Measurements from ENCODE around the gene ADGRG4. TPM values are rescaled to one million over a fixed set of nuclear protein-coding genes. Genes with fewer than 3 reads are reported as not detected.
"Not testable (repeated sequence)": the region's sequence is repeated elsewhere in the genome, so short reads cannot be mapped to it uniquely, and the experiment has no call there.

The ADGRG4 gene, protein sequence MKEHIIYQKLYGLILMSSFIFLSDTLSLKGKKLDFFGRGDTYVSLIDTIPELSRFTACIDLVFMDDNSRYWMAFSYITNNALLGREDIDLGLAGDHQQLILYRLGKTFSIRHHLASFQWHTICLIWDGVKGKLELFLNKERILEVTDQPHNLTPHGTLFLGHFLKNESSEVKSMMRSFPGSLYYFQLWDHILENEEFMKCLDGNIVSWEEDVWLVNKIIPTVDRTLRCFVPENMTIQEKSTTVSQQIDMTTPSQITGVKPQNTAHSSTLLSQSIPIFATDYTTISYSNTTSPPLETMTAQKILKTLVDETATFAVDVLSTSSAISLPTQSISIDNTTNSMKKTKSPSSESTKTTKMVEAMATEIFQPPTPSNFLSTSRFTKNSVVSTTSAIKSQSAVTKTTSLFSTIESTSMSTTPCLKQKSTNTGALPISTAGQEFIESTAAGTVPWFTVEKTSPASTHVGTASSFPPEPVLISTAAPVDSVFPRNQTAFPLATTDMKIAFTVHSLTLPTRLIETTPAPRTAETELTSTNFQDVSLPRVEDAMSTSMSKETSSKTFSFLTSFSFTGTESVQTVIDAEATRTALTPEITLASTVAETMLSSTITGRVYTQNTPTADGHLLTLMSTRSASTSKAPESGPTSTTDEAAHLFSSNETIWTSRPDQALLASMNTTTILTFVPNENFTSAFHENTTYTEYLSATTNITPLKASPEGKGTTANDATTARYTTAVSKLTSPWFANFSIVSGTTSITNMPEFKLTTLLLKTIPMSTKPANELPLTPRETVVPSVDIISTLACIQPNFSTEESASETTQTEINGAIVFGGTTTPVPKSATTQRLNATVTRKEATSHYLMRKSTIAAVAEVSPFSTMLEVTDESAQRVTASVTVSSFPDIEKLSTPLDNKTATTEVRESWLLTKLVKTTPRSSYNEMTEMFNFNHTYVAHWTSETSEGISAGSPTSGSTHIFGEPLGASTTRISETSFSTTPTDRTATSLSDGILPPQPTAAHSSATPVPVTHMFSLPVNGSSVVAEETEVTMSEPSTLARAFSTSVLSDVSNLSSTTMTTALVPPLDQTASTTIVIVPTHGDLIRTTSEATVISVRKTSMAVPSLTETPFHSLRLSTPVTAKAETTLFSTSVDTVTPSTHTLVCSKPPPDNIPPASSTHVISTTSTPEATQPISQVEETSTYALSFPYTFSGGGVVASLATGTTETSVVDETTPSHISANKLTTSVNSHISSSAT (N-terminal part only)
- total RNA-seq = under 0.01 TPM
- 0.02 TPM for polyA plus RNA-seq
- long read RNA-seq, donor 1 = 0 reads
- long read RNA-seq, donor 2 = 0 reads
- long read RNA-seq, donor 3 = 0 reads
- long read RNA-seq, donor 4 = 0 reads
- long read RNA-seq, donor 5 = 0 reads
- long read RNA-seq, donor 6 = 0 reads
- long read RNA-seq, donor 7 = 0 reads
- long read RNA-seq, donor 8 = 0 reads
- long read RNA-seq, donor 9 = 0 reads
- long read RNA-seq, donor 10 = 0 reads

- not testable (repeated sequence) for H3K27ac ChIP-seq (ENCODE audit: low read depth in 1 of 2, low read length in 1 of 2); H3K36me3 ChIP-seq (ENCODE audit: control insufficient read depth in 2 of 2, insufficient read depth in 2 of 2, low read length in 1 of 2); DNase-seq (ENCODE audit: low read depth in 6 of 9, low spot score in 9 of 9); H3K4me3 ChIP-seq (ENCODE audit: low read length in 2 of 2); H3K9me3 ChIP-seq (ENCODE audit: control insufficient read depth in 2 of 2, insufficient read depth in 1 of 2, low read length in 1 of 2); H3K27me3 ChIP-seq (ENCODE audit: control insufficient read depth in 2 of 2, insufficient read depth in 1 of 2, low read length in 1 of 2); H3K4me1 ChIP-seq (ENCODE audit: control insufficient read depth in 2 of 2, insufficient read depth in 2 of 2, low read length in 2 of 2)
- 98% methylated on average over 4 of the region's 4 CpGs for WGBS
Observed at GRCh38 chrX:136300721-136301120, at the start of gene ADGRG4. Gene ADGRG4 (plus strand): TSS chrX:136300963. CDS start chrX:136308778, 7,815 bp downstream.

- Histone ChIP-seq H3K9me3 (ENCODE audit: control insufficient read depth in 2 of 2, insufficient read depth in 1 of 2, low read length in 1 of 2) (no peaks in the 10 kb centered on the region), H3K4me3 (ENCODE audit: low read length in 2 of 2) (peak within 1 kb of the TSS; percentile 53 to 70), H3K36me3 (ENCODE audit: control insufficient read depth in 2 of 2, insufficient read depth in 2 of 2, low read length in 1 of 2) (no peaks in the 10 kb centered on the region), H3K4me1 (ENCODE audit: control insufficient read depth in 2 of 2, insufficient read depth in 2 of 2, low read length in 2 of 2) (peaks cover 0 to 7% of the 10 kb centered on the region in 2 donors), H3K27me3 (ENCODE audit: control insufficient read depth in 2 of 2, insufficient read depth in 1 of 2, low read length in 1 of 2) (peaks cover 0 to 2% of the 10 kb centered on the region in 2 donors), H3K27ac (ENCODE audit: low read depth in 1 of 2, low read length in 1 of 2) (peak within 1 kb of the TSS in 1 of 2 donors; percentile 15)
- 2% methylated on average over 52 of the region's 73 CpGs for WGBS
- DNase-seq (ENCODE audit: low read depth in 6 of 9, low spot score in 9 of 9) = peak in 7 of 9 donors; percentile 26 to 75 (median 48)
Observed at GRCh38 chrX:136251041-136251991, 49.4 kb upstream of the ADGRG4 start, which contains the start of gene MAP7D3. Gene MAP7D3 (minus strand): TSS chrX:136251400. CDS start chrX:136251358, 42 bp downstream.

DNA sequence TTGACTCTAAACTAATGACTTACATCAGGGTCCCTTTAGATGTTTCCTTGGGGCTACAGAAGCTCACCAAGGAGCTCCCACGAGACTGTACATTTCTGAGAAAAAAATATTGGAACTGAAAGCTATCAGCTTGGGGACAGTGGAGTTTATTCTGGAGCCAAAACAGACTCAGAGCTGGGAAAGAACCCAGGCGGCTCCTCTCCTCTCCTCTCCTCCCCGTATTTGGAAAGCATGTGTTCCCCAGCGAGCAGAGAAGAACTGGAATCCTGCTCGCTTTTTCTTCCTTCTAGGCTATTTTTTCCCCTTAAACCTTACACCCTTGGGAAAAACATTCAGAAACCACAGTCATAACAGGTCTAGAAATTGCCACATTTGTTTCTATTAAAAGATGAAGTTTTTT, 45.2 kb upstream of the ADGRG4 start:
- WGBS = 92% methylated on average over 5 of the region's 5 CpGs
- peaks cover 0 to under 1% of the 10 kb centered on the region in 2 donors for H3K27me3 ChIP-seq (ENCODE audit: control insufficient read depth in 2 of 2, insufficient read depth in 1 of 2, low read length in 1 of 2)
- H3K27ac ChIP-seq (ENCODE audit: low read depth in 1 of 2, low read length in 1 of 2) = no peak overlapping the region
- DNase-seq (ENCODE audit: low read depth in 6 of 9, low spot score in 9 of 9) = no peak
- no peaks in the 10 kb centered on the region for H3K36me3 ChIP-seq (ENCODE audit: control insufficient read depth in 2 of 2, insufficient read depth in 2 of 2, low read length in 1 of 2)
- H3K9me3 ChIP-seq (ENCODE audit: control insufficient read depth in 2 of 2, insufficient read depth in 1 of 2, low read length in 1 of 2) = no peaks in the 10 kb centered on the region
- no peak overlapping the region for H3K4me3 ChIP-seq (ENCODE audit: low read length in 2 of 2)
- peaks cover 0 to 3% of the 10 kb centered on the region in 2 donors for H3K4me1 ChIP-seq (ENCODE audit: control insufficient read depth in 2 of 2, insufficient read depth in 2 of 2, low read length in 2 of 2)

DNA sequence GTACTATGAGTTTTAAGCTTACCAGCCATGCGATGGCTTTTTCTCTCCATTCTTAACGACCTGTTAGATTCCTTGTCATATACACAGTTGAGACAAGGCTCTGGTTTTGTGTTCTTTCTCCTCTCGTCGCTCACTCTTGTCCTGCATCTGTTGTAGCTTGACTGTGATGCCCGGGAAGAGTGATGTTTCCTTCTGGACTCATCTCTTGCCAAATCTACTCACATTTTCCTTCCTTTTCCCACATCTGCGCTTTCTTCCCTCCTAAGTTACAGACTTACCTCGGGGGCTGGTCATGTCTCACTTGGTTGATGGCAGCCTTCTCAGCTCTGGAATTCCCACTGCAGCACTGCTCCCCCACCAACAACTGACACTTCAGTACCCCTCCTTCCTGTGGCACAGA, 44.7 kb upstream of the ADGRG4 start:
- DNase-seq (ENCODE audit: low read depth in 6 of 9, low spot score in 9 of 9) = no peak
- Histone ChIP-seq H3K36me3 (ENCODE audit: control insufficient read depth in 2 of 2, insufficient read depth in 2 of 2, low read length in 1 of 2) (no peaks in the 10 kb centered on the region), H3K9me3 (ENCODE audit: control insufficient read depth in 2 of 2, insufficient read depth in 1 of 2, low read length in 1 of 2) (no peaks in the 10 kb centered on the region), H3K27me3 (ENCODE audit: control insufficient read depth in 2 of 2, insufficient read depth in 1 of 2, low read length in 1 of 2) (no peaks in the 10 kb centered on the region), H3K27ac (ENCODE audit: low read depth in 1 of 2, low read length in 1 of 2) (no peak overlapping the region), H3K4me3 (ENCODE audit: low read length in 2 of 2) (no peak overlapping the region), H3K4me1 (ENCODE audit: control insufficient read depth in 2 of 2, insufficient read depth in 2 of 2, low read length in 2 of 2) (peaks cover 0 to 3% of the 10 kb centered on the region in 2 donors)
- 87% methylated on average over 7 of the region's 7 CpGs for WGBS

DNA sequence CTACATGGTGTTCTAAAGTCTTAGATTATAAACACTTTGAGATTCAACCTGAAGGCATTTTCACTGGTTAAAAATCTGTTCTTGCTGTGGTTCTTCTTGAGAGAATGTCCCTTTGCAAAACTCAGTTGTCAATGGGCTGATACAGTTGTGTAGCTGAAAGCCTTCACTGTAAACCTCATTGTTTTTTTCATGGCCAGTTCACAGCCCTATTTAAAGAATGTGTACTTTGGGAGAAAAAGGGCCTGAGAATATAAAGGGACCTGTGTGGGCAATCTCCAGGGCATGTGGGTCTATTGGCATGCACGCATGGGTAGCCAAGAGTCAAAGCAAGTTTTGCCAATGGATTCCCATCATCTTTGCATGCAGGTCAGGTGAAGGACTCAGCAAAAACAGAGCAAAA, 41.8 kb upstream of the ADGRG4 start:
- no peaks in the 10 kb centered on the region for H3K27me3 ChIP-seq (ENCODE audit: control insufficient read depth in 2 of 2, insufficient read depth in 1 of 2, low read length in 1 of 2)
- H3K4me3 ChIP-seq (ENCODE audit: low read length in 2 of 2) = no peak overlapping the region
- WGBS = 89% methylated on average over 1 of the region's 1 CpG
- H3K36me3 ChIP-seq (ENCODE audit: control insufficient read depth in 2 of 2, insufficient read depth in 2 of 2, low read length in 1 of 2) = no peaks in the 10 kb centered on the region
- no peak for DNase-seq (ENCODE audit: low read depth in 6 of 9, low spot score in 9 of 9)
- H3K27ac ChIP-seq (ENCODE audit: low read depth in 1 of 2, low read length in 1 of 2) = no peak overlapping the region
- no peaks in the 10 kb centered on the region for H3K9me3 ChIP-seq (ENCODE audit: control insufficient read depth in 2 of 2, insufficient read depth in 1 of 2, low read length in 1 of 2)
- no peaks in the 10 kb centered on the region for H3K4me1 ChIP-seq (ENCODE audit: control insufficient read depth in 2 of 2, insufficient read depth in 2 of 2, low read length in 2 of 2)

DNA sequence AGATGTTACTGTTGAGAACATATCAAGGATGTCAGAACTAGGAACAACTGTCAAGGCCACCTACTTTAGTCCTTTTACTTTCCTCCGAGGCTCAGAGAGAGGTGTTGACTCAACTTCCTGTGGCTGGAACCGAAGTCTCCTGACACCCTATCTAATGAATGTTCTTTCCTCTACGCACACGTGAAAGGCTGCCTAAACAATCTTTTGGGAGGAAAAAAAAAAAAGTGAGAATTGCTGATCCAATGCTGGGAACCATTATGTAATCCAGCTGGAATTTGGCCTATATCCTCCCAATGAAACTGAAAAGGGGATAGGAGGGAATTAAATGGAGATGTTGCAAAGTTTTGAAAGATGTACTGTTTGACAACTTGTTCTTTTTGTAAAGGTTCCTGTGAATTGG, 41.2 kb upstream of the ADGRG4 start:
- DNase-seq (ENCODE audit: low read depth in 6 of 9, low spot score in 9 of 9) = peak in 1 of 9 donors; percentile 15
- H3K36me3 ChIP-seq (ENCODE audit: control insufficient read depth in 2 of 2, insufficient read depth in 2 of 2, low read length in 1 of 2) = no peaks in the 10 kb centered on the region
- no peaks in the 10 kb centered on the region for H3K4me1 ChIP-seq (ENCODE audit: control insufficient read depth in 2 of 2, insufficient read depth in 2 of 2, low read length in 2 of 2)
- H3K27ac ChIP-seq (ENCODE audit: low read depth in 1 of 2, low read length in 1 of 2) = no peak overlapping the region
- no peaks in the 10 kb centered on the region for H3K9me3 ChIP-seq (ENCODE audit: control insufficient read depth in 2 of 2, insufficient read depth in 1 of 2, low read length in 1 of 2)
- H3K4me3 ChIP-seq (ENCODE audit: low read length in 2 of 2) = no peak overlapping the region
- H3K27me3 ChIP-seq (ENCODE audit: control insufficient read depth in 2 of 2, insufficient read depth in 1 of 2, low read length in 1 of 2) = no peaks in the 10 kb centered on the region
- 17% methylated on average over 4 of the region's 4 CpGs for WGBS

- Histone ChIP-seq H3K9me3 (ENCODE audit: control insufficient read depth in 2 of 2, insufficient read depth in 1 of 2, low read length in 1 of 2) (no peaks in the 10 kb centered on the region), H3K4me1 (ENCODE audit: control insufficient read depth in 2 of 2, insufficient read depth in 2 of 2, low read length in 2 of 2) (no peaks in the 10 kb centered on the region), H3K4me3 (ENCODE audit: low read length in 2 of 2) (no peak overlapping the region), H3K27me3 (ENCODE audit: control insufficient read depth in 2 of 2, insufficient read depth in 1 of 2, low read length in 1 of 2) (no peaks in the 10 kb centered on the region), H3K36me3 (ENCODE audit: control insufficient read depth in 2 of 2, insufficient read depth in 2 of 2, low read length in 1 of 2) (no peaks in the 10 kb centered on the region), H3K27ac (ENCODE audit: low read depth in 1 of 2, low read length in 1 of 2) (no peak overlapping the region)
- no peak for DNase-seq (ENCODE audit: low read depth in 6 of 9, low spot score in 9 of 9)
Observed at GRCh38 chrX:136260776-136261175, 40.0 kb upstream of the ADGRG4 start.

DNA sequence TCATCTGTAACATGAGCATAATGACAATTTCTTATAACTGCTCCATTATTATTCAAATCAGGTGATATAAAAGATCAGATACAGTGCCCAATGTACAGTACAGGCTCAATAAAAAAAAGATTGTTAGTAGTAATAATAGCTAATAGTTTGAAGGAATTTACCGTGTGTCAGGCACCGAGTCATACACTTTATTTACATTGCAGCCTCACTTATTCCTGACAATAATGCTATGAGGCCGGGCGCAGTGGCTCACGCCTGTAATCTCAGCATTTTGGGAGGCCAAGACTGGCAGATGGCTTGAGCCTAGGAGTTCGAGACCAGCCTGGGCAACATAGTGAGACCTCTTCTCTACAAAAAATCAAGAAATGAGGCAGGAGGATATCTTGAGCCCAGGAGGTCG, 39.4 kb upstream of the ADGRG4 start:
- Histone ChIP-seq H3K36me3 (ENCODE audit: control insufficient read depth in 2 of 2, insufficient read depth in 2 of 2, low read length in 1 of 2) (no peaks in the 10 kb centered on the region), H3K9me3 (ENCODE audit: control insufficient read depth in 2 of 2, insufficient read depth in 1 of 2, low read length in 1 of 2) (no peaks in the 10 kb centered on the region), H3K4me3 (ENCODE audit: low read length in 2 of 2) (no peak overlapping the region), H3K27ac (ENCODE audit: low read depth in 1 of 2, low read length in 1 of 2) (no peak overlapping the region), H3K27me3 (ENCODE audit: control insufficient read depth in 2 of 2, insufficient read depth in 1 of 2, low read length in 1 of 2) (no peaks in the 10 kb centered on the region), H3K4me1 (ENCODE audit: control insufficient read depth in 2 of 2, insufficient read depth in 2 of 2, low read length in 2 of 2) (no peaks in the 10 kb centered on the region)
- DNase-seq (ENCODE audit: low read depth in 6 of 9, low spot score in 9 of 9) = no peak
- WGBS = 98% methylated on average over 7 of the region's 7 CpGs
